ENCODE results near the gene CSH2. TPM values are rescaled to one million over a fixed set of nuclear protein-coding genes. Genes with fewer than 3 reads are reported as not detected.
"Not testable (repeated sequence)": the region's sequence is repeated elsewhere in the genome, so short reads cannot be mapped to it uniquely, and the experiment has no call there.

Gene CSH2
- total RNA-seq, 6 experiments from 2014 or later = not detected

DNA sequence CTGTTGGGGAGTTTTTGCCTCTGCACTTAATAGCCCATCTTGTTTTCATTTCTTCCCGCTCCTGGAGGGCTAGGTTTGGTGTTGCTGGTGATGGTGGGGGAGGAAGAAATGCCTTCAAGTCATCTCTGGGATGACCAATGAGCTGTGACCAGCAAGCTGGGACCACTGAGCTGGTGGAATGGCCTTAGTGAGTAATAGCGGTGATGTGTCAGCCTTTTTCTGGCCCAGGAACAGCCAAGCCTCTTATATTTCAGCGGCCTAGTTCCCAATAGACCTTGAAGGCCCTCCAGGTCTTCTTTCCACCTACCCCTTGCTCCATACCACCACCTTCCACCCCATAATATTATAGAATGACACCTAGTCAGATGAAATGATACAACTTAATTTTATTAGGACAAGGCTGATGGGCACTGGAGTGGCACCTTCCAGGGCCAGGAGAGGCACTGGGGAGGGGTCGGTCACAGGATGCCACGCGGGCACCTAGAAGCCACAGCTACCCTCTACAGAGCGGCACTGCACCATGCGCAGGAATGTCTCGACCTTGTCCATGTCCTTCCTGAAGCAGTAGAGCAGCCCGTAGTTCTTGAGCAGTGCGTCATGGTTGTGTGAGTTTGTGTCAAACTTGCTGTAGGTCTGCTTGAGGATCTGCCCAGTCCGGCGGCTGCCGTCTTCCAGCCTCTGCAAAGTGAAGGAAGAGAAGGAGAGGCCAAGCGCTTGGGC is 1.7 kb downstream of the CSH2 start:
- not testable (repeated sequence) for H3K36me3 Mint-ChIP-seq (ENCODE audit: low read depth); H3K27me3 Mint-ChIP-seq (ENCODE audit: insufficient read depth); H3K27ac Mint-ChIP-seq; H3K9me3 Mint-ChIP-seq; DNase-seq; H3K4me3 Mint-ChIP-seq
- peaks cover 28% of the 10 kb centered on the region for H3K4me1 Mint-ChIP-seq (ENCODE audit: low read depth)

GRCh38 chr17:63870292-63870665 is 3.2 kb downstream of the CSH2 start:
- Mint-ChIP-seq H3K4me3 (peak overlapping the region; percentile 52; the same call in 1 of the 2 replicates), H3K4me1 (ENCODE audit: low read depth) (peaks cover 28% of the 10 kb centered on the region), H3K27ac (peak overlapping the region; percentile 63)
- not testable (repeated sequence) for H3K36me3 Mint-ChIP-seq (ENCODE audit: low read depth); H3K27me3 Mint-ChIP-seq (ENCODE audit: insufficient read depth); DNase-seq; H3K9me3 Mint-ChIP-seq

DNA sequence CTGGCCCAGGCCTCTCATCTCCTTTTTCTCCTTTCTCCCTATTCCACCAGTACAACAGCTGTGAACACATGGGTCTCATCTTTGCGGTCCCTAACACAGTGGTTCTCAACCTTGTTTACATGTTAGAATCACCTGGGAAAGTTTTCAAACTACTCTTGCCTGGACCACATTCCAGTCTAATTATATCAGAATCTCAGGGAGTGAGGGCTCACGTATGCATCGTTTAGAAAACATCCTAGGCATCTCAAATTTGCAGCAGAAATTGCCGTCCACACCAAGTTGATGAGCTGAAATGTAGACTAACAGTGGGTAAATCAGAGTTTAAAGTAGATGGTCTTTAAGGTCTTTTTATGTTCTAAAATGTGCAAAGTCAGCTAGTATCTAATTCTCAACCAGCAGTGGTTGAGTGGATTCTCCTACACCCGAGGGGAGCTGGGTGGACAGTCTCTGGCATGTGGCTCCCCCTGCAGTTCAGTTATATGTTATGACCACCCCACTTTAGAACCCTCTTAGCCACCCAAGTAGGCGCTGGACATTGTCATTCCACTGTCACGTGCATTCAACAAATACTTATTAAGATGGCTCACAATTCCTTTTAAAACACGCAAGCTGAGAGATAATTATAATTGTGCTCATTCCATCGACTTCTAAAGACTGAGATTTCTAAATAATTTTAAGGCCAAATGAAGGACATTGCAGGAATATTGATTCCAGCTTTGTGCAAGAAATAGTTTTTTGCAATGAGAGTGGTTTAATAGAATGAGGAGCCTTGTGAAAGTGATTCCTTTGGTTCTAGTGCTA is 3.8 kb downstream of the CSH2 start:
- peak; percentile 18 for DNase-seq
- H3K4me3 Mint-ChIP-seq = peak overlapping the region; percentile 52
- H3K4me1 Mint-ChIP-seq (ENCODE audit: low read depth) = peaks cover 28% of the 10 kb centered on the region
- not testable (repeated sequence) for H3K27me3 Mint-ChIP-seq (ENCODE audit: insufficient read depth); H3K36me3 Mint-ChIP-seq (ENCODE audit: low read depth); H3K9me3 Mint-ChIP-seq
- TF ChIP-seq CTCF (IDR thresholded peaks at IDR 0.05) = peak; percentile 58
- peak overlapping the region; percentile 63 for H3K27ac Mint-ChIP-seq

- not testable (repeated sequence) for H3K27me3 Mint-ChIP-seq (ENCODE audit: insufficient read depth); H3K9me3 Mint-ChIP-seq; H3K4me3 Mint-ChIP-seq; H3K36me3 Mint-ChIP-seq (ENCODE audit: low read depth); H3K27ac Mint-ChIP-seq; DNase-seq
- H3K4me1 Mint-ChIP-seq (ENCODE audit: low read depth) = peaks cover 25% of the 10 kb centered on the region
These were observed 6.9 kb downstream of the CSH2 start for GRCh38 chr17:63866625-63867024.

DNA sequence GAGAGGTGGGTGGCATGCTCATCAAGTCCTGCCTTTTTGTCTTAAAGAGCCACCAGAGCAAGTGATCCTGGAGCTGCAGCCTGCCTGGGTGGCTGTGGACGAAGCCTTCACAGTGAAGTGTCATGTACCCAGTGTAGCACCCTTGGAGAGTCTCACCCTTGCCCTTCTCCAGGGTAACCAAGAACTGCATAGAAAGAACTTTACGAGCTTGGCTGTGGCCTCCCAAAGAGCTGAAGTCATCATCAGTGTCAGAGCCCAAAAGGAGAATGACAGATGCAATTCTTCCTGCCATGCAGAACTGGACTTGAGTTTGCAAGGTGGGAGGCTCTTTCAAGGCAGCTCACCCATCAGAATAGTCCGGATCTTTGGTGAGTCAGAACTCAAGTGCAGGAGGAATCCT is 14.2 kb downstream of the CSH2 start:
- Mint-ChIP-seq H3K27ac (no peak overlapping the region), H3K27me3 (ENCODE audit: insufficient read depth) (peaks cover 36% of the 10 kb centered on the region), H3K4me1 (ENCODE audit: low read depth) (no peaks in the 10 kb centered on the region), H3K36me3 (ENCODE audit: low read depth) (no peaks in the 10 kb centered on the region), H3K9me3 (no peaks in the 10 kb centered on the region), H3K4me3 (no peak overlapping the region)
- no peak for DNase-seq
- no peak for TF ChIP-seq CTCF (IDR thresholded peaks at IDR 0.05)

GRCh38 chr17:63856425-63856824 is 17.1 kb downstream of the CSH2 start:
- H3K27ac Mint-ChIP-seq; H3K9me3 Mint-ChIP-seq; DNase-seq; H3K4me3 Mint-ChIP-seq; H3K36me3 Mint-ChIP-seq (ENCODE audit: low read depth); H3K4me1 Mint-ChIP-seq (ENCODE audit: low read depth): not testable (repeated sequence)
- peaks cover 36% of the 10 kb centered on the region for H3K27me3 Mint-ChIP-seq (ENCODE audit: insufficient read depth)

- Mint-ChIP-seq H3K27ac (no peak overlapping the region), H3K27me3 (ENCODE audit: insufficient read depth) (peaks cover 32% of the 10 kb centered on the region), H3K4me3 (no peak overlapping the region), H3K36me3 (ENCODE audit: low read depth) (no peaks in the 10 kb centered on the region), H3K9me3 (no peaks in the 10 kb centered on the region), H3K4me1 (ENCODE audit: low read depth) (no peaks in the 10 kb centered on the region)
- no peak for TF ChIP-seq CTCF (IDR thresholded peaks at IDR 0.05)
- DNase-seq = no peak
These were observed 18.3 kb downstream of the CSH2 start for GRCh38 chr17:63855185-63855584.

Data from HFFc6 (cell line).